Myocyte (in vitro differentiated cells): ENCODE results near the gene SRMS. TPM values are rescaled to one million over a fixed set of nuclear protein-coding genes. Genes with fewer than 3 reads are reported as not detected.

ENCODE experiments used
- DNase-seq: peaks from one replicate; pipeline ENCODE4 v3.0.0-alpha.2; 2012; ENCODE audit warnings: low read depth
- total RNA-seq: library from RNA; depleted of rRNA; stranded (reverse); fragments of >200 nt; gene quantifications from 2 replicates; pipeline ENCODE4 v1.2.3, GENCODE V29; 2014

The SRMS gene
- total RNA-seq, 1 donor from 2014 or later = not detected

DNA sequence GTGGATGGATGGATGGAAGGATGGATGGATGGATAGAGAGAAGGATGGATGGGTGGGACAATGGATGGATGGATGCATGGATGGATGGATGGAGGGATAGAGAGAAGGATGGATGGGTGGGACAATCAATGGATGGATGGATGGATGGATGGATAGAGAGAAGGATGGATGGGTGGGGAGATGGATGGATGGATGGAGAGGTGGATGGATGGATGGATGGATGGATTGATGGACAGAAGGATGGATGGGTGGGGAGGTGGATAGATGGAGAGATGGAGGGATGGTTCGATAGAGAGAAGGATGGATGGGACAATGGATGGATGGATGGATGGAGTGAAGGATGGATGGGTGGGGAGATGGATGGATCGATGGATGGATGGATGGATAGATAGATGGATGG, 55.0 kb downstream of the SRMS start:
- DNase-seq = no peak

DNA sequence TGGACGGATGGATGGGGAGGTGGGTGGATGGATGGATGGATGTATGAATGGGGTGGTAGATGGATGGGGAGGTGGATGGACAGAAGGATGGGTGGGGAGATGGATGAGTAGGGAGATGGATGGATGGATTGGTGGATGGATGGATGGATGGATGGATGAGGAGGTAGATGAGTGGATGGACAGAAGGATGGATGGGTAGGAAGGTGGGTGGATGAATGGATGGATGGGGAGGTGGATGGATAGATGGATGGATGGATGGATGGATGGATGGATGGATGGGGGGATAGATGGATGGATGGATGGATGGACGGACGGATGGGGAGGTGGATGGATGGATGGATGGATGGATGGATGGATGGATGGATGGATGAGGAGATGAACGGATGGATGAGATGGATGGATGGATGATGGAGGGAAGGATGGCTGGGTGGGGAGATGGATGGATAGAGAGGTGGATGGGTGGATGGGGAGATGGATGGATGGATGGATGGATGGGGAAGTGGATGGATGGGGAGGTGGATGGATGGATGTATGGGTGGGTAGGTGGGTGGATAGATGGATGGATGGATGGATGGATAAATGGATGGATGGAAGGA, 55.8 kb downstream of the SRMS start:
- no peak for DNase-seq

DNA sequence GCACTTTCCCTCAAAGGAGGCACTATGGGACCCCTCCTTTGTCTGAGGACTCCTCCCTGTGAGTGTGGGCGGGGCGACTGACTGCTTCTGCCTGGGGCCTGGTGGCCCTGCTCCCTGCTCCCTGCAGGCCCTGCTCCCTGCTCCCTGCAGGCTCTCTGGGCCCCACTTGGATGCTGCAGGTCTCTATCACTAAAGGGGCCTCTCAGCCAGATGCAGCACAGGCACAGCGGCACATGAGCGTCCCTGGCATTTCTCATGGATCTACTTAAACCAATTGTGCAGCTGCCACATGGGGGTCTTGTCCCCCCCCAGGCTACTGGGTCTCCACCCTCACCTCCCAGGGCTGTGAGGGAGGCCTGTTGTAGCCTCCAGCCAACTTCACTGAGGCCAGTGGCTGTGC, 56.5 kb downstream of the SRMS start:
- DNase-seq = no peak

Other genes starting within 250 kb of the SRMS start
- not detected in 2 replicates for gene CHRNA4, start 186.4 kb downstream of the SRMS start, total RNA-seq
- not detected in 2 replicates for gene KCNQ2, start 75.1 kb downstream of the SRMS start, total RNA-seq
- gene EEF1A2, start 48.7 kb downstream of the SRMS start, total RNA-seq = 456 and 555 TPM in 2 replicates
- gene PPDPF, start 27.0 kb downstream of the SRMS start, total RNA-seq = 230 and 275 TPM in 2 replicates
- gene PTK6, start 10.4 kb downstream of the SRMS start, total RNA-seq = 2.1 and 5.2 TPM in 2 replicates
- 0.75 TPM in 1 of 2 replicates, not detected in the other for gene FNDC11, start 6.4 kb upstream of the SRMS start, total RNA-seq
- 15.5 and 17.9 TPM in 2 replicates for gene HELZ2, start 26.5 kb upstream of the SRMS start, total RNA-seq
- gene GMEB2, start 79.4 kb upstream of the SRMS start, total RNA-seq = 12.4 and 14.3 TPM in 2 replicates
- gene STMN3, start 105.7 kb upstream of the SRMS start, total RNA-seq = 13.8 and 14.7 TPM in 2 replicates
- gene RTEL1, start 110.6 kb upstream of the SRMS start, total RNA-seq = 12.2 and 16.6 TPM in 2 replicates
- gene TNFRSF6B, start 148.9 kb upstream of the SRMS start, total RNA-seq = 4.9 and 5.2 TPM in 2 replicates
- gene ARFRP1, start 160.2 kb upstream of the SRMS start, total RNA-seq = 47.1 and 63.1 TPM in 2 replicates
- gene ZGPAT, start 160.3 kb upstream of the SRMS start, total RNA-seq = 21.4 and 33.2 TPM in 2 replicates
- gene LIME1, start 188.9 kb upstream of the SRMS start, total RNA-seq = 9.4 and 13.6 TPM in 2 replicates
- gene SLC2A4RG, start 192.0 kb upstream of the SRMS start, total RNA-seq = 96.8 and 104 TPM in 2 replicates